Uterus (tissue), 2 donors: ENCODE measurements around the gene SNCAIP.

Source experiments
- CTCF ChIP-seq, 4 experiments: fragments of 200-600 bp in 2 of 4; fragments of 450-650 bp in 2 of 4; sonication (generic) in 2 of 4; IDR thresholded peaks; one replicate each; pipeline ENCODE4 v1.5.1; 2016 to 2019; ENCODE audit warnings: antibody characterized with exemption in 4 of 4, mild to moderate bottlenecking in 2 of 4, moderate library complexity in 1 of 4
- POLR2A ChIP-seq, 2 donors: fragments of 450-650 bp; IDR thresholded peaks; one replicate each; pipeline ENCODE4 v1.6.1; 2016; ENCODE audit warnings: antibody characterized with exemption in 2 of 2, mild to moderate bottlenecking in 1 of 2, moderate library complexity in 1 of 2

DNA sequence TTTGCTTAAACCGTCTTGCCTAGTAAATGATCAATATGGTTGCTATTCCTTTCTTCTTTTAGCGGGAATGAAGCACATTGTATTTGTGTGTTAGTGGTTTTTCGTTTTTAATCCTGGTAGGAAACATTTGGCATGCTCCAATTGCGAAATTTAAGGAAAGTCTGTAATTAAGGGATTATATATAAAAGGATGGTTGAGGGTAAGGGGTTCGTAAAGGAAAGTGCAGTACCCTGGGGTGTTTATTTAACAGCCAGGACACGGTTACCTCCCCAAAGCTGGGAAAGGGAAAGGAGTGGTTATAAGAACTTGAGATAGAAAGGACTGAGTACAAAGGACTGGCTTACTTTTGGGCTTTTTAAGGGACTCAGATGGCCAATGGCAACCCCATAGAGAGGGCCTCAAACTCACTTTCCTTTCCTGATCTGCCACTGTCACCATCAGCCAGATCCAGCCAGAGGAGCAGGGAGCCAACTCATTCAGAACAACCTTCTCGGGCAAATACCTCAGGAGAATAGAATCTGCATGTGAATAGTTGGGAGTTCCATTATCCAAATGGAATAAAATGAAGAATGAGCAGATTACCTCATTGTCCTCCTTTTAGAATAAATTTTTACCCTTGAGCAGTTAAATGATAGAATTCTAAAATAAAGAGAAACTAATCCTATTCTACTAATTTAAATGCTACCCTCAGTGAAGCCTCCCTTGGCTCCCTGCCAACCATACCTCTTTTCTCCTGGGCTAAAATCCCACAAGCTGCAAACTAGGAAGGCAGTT lies 117.7 kb downstream of the SNCAIP start:
- TF ChIP-seq POLR2A (IDR thresholded peaks at IDR 0.05) (no peak), CTCF (IDR thresholded peaks at IDR 0.05) (no peak)
